Right ventricle myocardium inferior (tissue), 1 donor: ENCODE measurements around the gene TMEM135. TPM values are rescaled to one million over a fixed set of nuclear protein-coding genes. Genes with fewer than 3 reads are reported as not detected.

Experiments used
- ATAC-seq: fragments of 200-7000 bp; cut with Tn5 transposase; one replicate; pipeline ENCODE4 v1.9.1; 2020; ENCODE audit warnings: mild to moderate bottlenecking, moderate library complexity
- DNase-seq: peaks from one replicate; pipeline ENCODE4 v3.0.0; 2021; ENCODE audit errors: missing footprints
- intact Hi-C: fragments of 100-400 bp; cut with DNase I; formaldehyde crosslinking; loops from one replicate; pipeline ENCODE4 v1.11.0; 2022
- total RNA-seq: library from RNA; stranded (reverse); fragmentation: NEBNext Ultra II Directional; extraction: Animal tissue kit (Norgen Biotek cat#: 25700); gene quantifications from one replicate; pipeline ENCODE4 v1.2.1, GENCODE V29; 2021
- donor health status: DM: no; HTN: yes; CAD: no; lungs with severe emphysema.

The TMEM135 gene
- total RNA-seq, 1 donor from 2014 or later, result 18.1 TPM

DNA sequence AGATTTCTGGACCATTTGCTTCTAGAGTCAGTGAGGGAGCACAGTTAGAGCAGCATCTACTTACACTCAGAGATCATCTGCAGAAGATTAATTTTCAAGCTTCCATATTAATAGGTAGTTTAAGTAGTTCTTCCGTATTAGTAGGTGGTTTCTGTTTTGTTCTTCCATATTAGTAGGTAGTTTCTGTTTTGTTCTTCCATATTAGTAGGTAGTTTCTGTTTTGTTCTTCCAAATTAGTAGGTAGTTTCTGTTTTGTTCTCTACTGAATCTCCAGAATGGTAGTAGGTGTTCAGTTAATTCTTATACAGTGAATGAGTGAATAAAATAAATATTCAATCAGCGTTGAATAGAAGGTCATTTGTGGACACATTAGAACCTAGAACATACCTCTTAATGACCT lies 175.7 kb downstream of the TMEM135 start:
- no peak for DNase-seq
- ATAC-seq, result no peak
- intact Hi-C loops, result no loop called here

DNA sequence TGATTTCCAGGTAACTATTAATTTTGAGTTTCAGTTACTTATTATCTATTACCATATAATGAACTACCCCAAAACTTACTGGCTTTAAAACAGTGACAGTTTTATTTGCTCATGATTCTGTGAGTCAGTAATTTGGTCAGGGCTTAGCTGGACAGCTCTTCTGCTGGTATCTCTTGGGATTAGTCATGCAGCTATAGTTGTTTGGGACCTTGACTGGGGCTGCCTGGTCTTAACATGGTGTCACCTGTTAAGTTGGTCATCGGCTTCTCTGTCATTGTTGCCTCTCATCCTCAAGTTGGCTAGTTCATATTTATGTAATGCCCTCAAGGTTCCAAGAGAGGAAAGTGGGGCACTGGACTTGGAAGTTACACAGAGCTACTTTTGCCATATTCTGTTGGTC lies 177.5 kb downstream of the TMEM135 start:
- DNase-seq (no peak), ATAC-seq (no peak)
- intact Hi-C loops, result no loop called here

GRCh38 chr11:87219266-87219665 lies 181.5 kb downstream of the TMEM135 start:
- DNase-seq, result no peak
- intact Hi-C loops, result no loop called here
- no peak for ATAC-seq

DNA sequence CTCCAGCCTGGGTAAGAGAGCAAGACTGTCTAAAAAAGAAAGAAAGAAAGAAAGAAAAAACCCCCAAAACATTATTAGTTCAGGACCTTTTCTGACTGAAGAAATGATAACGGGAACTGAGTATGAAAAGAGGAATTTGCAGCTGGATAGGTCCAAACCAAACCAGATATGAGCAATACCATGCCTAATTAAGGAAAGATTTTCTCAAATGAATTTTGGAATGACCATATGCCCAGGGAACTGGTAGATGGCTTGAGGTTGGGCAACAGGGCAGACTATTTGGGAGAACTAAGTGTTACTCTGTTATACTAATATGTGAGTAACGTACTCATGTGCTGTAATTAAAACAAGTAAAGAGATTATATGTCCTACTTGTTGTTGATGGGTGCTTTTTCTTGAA lies 186.1 kb downstream of the TMEM135 start:
- no peak for DNase-seq
- intact Hi-C loops, result loop anchor here (10.0 kb wide), 1 partner anchor 59 kb away; no protein-coding TSS in a partner anchor

GRCh38 chr11:87224486-87224885 lies 186.8 kb downstream of the TMEM135 start:
- intact Hi-C loops, result loop anchor here (10.0 kb wide), 1 partner anchor 60 kb away; no protein-coding TSS in a partner anchor
- DNase-seq (no peak), ATAC-seq (no peak)

More for the DNA sequence above, 186.1 kb downstream of the TMEM135 start:
- ATAC-seq, result no peak

DNA sequence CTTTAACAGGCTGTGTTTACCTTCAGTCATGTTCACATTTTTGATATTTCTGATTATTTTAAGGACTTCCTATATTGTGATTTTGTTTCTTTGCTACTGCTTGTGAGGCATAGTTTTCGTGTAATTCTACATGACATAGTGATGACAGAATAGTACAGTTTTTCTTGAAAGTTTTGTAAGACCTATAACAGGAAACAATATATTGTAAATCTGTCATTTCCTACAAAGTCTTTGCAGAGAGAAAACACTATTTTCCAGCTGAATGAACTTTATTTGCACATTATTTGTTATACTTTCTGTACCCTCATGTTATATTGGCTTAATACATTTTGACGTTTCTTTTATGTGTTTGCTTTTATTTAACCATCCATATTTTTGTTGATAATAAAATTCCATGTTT lies 191.1 kb downstream of the TMEM135 start:
- DNase-seq (no peak), ATAC-seq (no peak)
- intact Hi-C loops, result loop anchor here (10.0 kb wide), 1 partner anchor 64 kb away; no protein-coding TSS in a partner anchor

GRCh38 chr11:87230995-87231394 lies 193.3 kb downstream of the TMEM135 start:
- intact Hi-C loops, result no loop called here
- DNase-seq (no peak), ATAC-seq (no peak)

GRCh38 chr11:87232320-87232719 lies 194.6 kb downstream of the TMEM135 start:
- DNase-seq (no peak), ATAC-seq (no peak)
- intact Hi-C loops, result no loop called here

GRCh38 chr11:87235366-87235765 lies 197.6 kb downstream of the TMEM135 start:
- ATAC-seq, result no peak
- intact Hi-C loops, result no loop called here
- no peak for DNase-seq

DNA sequence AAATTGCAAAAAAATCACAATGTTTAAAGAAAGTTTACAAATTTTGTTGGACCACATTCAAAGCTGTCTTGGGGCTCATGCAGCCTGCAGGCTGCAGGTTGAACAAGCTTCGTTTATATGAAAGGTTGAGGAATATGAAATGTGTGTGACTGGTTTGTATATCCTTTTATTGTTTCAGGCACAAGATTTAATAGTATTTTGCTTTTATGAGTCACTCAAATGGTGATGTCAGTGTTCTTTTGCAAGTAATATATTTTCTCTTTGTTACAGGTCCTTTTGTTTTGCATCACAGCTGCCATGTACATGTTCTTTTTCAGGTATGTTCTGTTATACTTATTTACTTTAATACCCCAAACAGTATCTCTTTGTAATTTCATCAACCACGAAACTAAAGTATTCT lies 198.6 kb downstream of the TMEM135 start:
- ATAC-seq (no peak), DNase-seq (no peak)
- intact Hi-C loops, result no loop called here

GRCh38 chr11:87239001-87239400 lies 201.3 kb downstream of the TMEM135 start:
- intact Hi-C loops, result no loop called here
- no peak for ATAC-seq

GRCh38 chr11:87239531-87239930 lies 201.8 kb downstream of the TMEM135 start:
- intact Hi-C loops, result no loop called here
- no peak for DNase-seq
- no peak for ATAC-seq

More at GRCh38 chr11:87239001-87239400, 201.3 kb downstream of the TMEM135 start:
- DNase-seq, result no peak

DNA sequence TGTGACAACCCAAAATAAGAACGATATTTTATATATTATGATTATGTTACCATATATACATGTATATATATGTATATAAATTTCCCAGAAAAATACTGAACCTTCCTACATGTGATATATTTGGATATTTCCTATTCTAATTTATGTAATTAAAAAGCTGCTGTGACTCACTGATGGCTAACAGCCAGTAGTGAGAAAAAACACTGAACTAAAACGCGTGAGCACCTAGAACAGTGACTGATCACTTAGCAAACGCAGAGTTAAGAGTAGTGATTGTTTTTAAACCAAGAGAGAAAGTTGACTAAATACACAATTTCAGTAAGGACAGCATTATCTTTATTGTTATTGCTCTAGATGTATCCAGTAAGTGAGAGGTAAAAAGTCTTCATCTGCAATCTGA lies 213.8 kb downstream of the TMEM135 start:
- intact Hi-C loops, result no loop called here
- ATAC-seq, result no peak

GRCh38 chr11:87252869-87253268 lies 215.1 kb downstream of the TMEM135 start:
- intact Hi-C loops, result no loop called here
- ATAC-seq, result no peak
- no peak for DNase-seq

More for the DNA sequence above, 213.8 kb downstream of the TMEM135 start:
- DNase-seq, result no peak

DNA sequence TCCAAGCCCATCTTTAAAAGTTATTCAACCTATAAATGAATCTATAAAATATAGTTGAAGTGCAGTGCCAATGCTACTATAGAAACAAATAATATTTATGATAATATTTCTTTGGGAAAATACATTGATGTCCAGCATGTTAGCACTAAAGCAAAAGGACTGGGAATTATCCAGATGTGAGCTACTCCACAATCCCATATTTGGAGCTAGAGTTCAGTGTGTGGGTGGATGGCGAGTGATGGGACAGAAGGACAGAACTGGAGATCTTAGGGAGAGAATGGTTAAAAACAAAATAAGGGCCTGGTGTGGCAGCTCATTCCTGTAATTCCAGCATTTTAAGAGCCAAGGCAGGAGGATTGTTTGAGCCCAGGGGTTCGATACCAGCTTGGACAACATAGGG lies 216.8 kb downstream of the TMEM135 start:
- intact Hi-C loops, result no loop called here
- no peak for ATAC-seq
- DNase-seq, result no peak

- intact Hi-C loops, result no loop called here
- ATAC-seq (no peak), DNase-seq (no peak)
Observed at GRCh38 chr11:87255589-87255988, 217.9 kb downstream of the TMEM135 start.

GRCh38 chr11:87256694-87257340 lies 219.1 kb downstream of the TMEM135 start:
- ATAC-seq (no peak), DNase-seq (no peak)

GRCh38 chr11:87258171-87258833 lies 220.6 kb downstream of the TMEM135 start:
- intact Hi-C loops, result no loop called here

More at GRCh38 chr11:87256694-87257340, 219.1 kb downstream of the TMEM135 start:
- intact Hi-C loops, result no loop called here

GRCh38 chr11:87259736-87260135 lies 222.0 kb downstream of the TMEM135 start:
- intact Hi-C loops, result no loop called here
- ATAC-seq (no peak), DNase-seq (no peak)

More at GRCh38 chr11:87258171-87258833, 220.6 kb downstream of the TMEM135 start:
- DNase-seq (no peak), ATAC-seq (no peak)

- intact Hi-C loops, result no loop called here
- DNase-seq (no peak), ATAC-seq (no peak)
Observed at GRCh38 chr11:87260811-87261210, 223.1 kb downstream of the TMEM135 start.
